ENCODE data around the gene SNTG2.

DNA sequence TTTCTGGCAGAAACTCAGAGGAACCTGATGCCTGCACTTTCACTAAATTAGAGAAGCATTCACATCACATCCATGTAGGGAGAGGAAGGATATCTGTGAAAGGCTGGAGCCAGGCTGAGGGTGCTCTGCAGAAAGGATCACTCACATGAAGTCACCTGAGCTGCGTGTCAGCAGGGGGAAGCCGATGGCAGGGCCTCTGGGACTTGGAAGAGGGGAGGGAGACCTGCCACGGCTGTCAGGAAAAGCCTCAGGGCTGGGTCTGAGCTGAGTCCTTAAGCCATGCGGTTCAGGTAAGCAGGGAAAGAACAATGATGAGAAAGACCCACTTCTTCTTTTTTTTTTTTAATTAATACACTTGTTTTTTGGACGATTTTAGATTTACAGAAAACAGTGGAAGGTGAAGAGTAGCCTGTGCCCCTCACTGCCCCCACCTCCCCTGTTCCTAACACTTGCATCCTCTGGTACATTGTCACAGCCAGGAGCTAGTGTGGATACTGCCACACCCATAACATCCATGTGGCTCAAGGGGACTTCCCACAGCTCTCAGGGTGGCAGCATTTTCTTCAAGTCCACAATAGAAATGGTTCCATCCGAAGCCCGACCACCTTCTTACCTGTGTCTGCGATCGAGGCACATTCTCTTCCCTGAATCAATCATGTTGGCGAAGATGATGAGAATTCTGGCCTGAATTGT is 306.1 kb downstream of the SNTG2 start:
- TF ChIP-seq CTCF (IDR thresholded peaks at IDR 0.05) (no peak), ZFX (IDR thresholded peaks at IDR 0.05; ENCODE audit: borderline replicate concordance) (no peak)

Measured in 22Rv1 (cell line).